CD4-positive, alpha-beta T cell treated with Interleukin-10 for 1 hour (primary cell): ENCODE results near the gene C10orf67.
"Not testable (repeated sequence)": the region's sequence is repeated elsewhere in the genome, so short reads cannot be mapped to it uniquely, and the experiment has no call there.

ENCODE experiments used
- DNase-seq: peaks from one replicate; pipeline ENCODE4 v3.0.0-alpha.2; 2020

The C10orf67 gene

GRCh38 chr10:23362069-23362830 lies 17.7 kb upstream of the C10orf67 start:
- no peak for DNase-seq

GRCh38 chr10:23361665-23362064 lies 17.1 kb upstream of the C10orf67 start:
- DNase-seq = no peak

GRCh38 chr10:23359692-23360380 lies 15.2 kb upstream of the C10orf67 start:
- DNase-seq = no peak

GRCh38 chr10:23358357-23358756 lies 13.8 kb upstream of the C10orf67 start:
- DNase-seq = no peak

- no peak for DNase-seq
Observed at GRCh38 chr10:23354630-23355279, 10.2 kb upstream of the C10orf67 start.

GRCh38 chr10:23351926-23352519 lies 7.4 kb upstream of the C10orf67 start:
- DNase-seq = no peak

- not testable (repeated sequence) for DNase-seq
Observed at GRCh38 chr10:23350706-23351105, 6.1 kb upstream of the C10orf67 start.

- DNase-seq = no peak
Observed at GRCh38 chr10:23345861-23346260, 1.3 kb upstream of the C10orf67 start.

GRCh38 chr10:23343591-23344240 lies 881 bp downstream of the C10orf67 start:
- peak; percentile 42 for DNase-seq

- peak; percentile 26 for DNase-seq
Observed at GRCh38 chr10:23342213-23342884, 2.2 kb downstream of the C10orf67 start.

GRCh38 chr10:23341004-23341403 lies 3.6 kb downstream of the C10orf67 start:
- peak; percentile 29 for DNase-seq

GRCh38 chr10:23340354-23340753 lies 4.2 kb downstream of the C10orf67 start:
- no peak for DNase-seq

GRCh38 chr10:23338886-23339285 lies 5.7 kb downstream of the C10orf67 start:
- no peak for DNase-seq

- no peak for DNase-seq
Observed at GRCh38 chr10:23338155-23338828, 6.3 kb downstream of the C10orf67 start.

- no peak for DNase-seq
Observed at GRCh38 chr10:23337616-23338015, 7.0 kb downstream of the C10orf67 start.

- DNase-seq = no peak
Observed at GRCh38 chr10:23331567-23332301, 12.9 kb downstream of the C10orf67 start.

GRCh38 chr10:23330948-23331347 lies 13.6 kb downstream of the C10orf67 start:
- no peak for DNase-seq

GRCh38 chr10:23326544-23327307 lies 17.9 kb downstream of the C10orf67 start:
- DNase-seq = no peak

- peak; percentile 9 for DNase-seq
Observed at GRCh38 chr10:23325132-23325531, 19.5 kb downstream of the C10orf67 start.

- no peak for DNase-seq
Observed at GRCh38 chr10:23324351-23324750, 20.2 kb downstream of the C10orf67 start.
